HEK293T (cell line): ENCODE data around the gene ADAMTS15.

Source experiments
- ARNT ChIP-seq: fragments of 450-650 bp; IDR thresholded peaks from 2 replicates; pipeline ENCODE4 v1.6.1; 2017; ENCODE audit warnings: mild to moderate bottlenecking
- FOXA1 ChIP-seq: fragments of 450-650 bp; IDR thresholded peaks from 2 replicates; pipeline ENCODE4 v1.6.1; 2016; ENCODE audit warnings: mild to moderate bottlenecking
- FOXM1 ChIP-seq: fragments of 450-650 bp; IDR thresholded peaks from 2 replicates; pipeline ENCODE4 v1.6.1; 2017; ENCODE audit warnings: mild to moderate bottlenecking, borderline replicate concordance
- L3MBTL2 ChIP-seq: fragments of 450-650 bp; conservative IDR thresholded peaks from 2 replicates; pipeline ENCODE4 v1.6.1; 2016; ENCODE audit warnings: mild to moderate bottlenecking
- LEF1 ChIP-seq: fragments of 450-650 bp; IDR thresholded peaks from 2 replicates; pipeline ENCODE4 v1.6.1; 2017; ENCODE audit warnings: mild to moderate bottlenecking, borderline replicate concordance
- NFRKB ChIP-seq: fragments of 450-650 bp; IDR thresholded peaks from 2 replicates; pipeline ENCODE4 v1.6.1; 2016; ENCODE audit warnings: mild to moderate bottlenecking, moderate library complexity
- SP1 ChIP-seq: fragments of 450-650 bp; IDR thresholded peaks from 2 replicates; pipeline ENCODE4 v1.6.1; 2017
- SUZ12 ChIP-seq: fragments of 450-650 bp; IDR thresholded peaks from 2 replicates; pipeline ENCODE4 v1.6.1; 2016; ENCODE audit warnings: mild to moderate bottlenecking
- ZNF384 ChIP-seq: fragments of 450-650 bp; IDR thresholded peaks from 2 replicates; pipeline ENCODE4 v1.6.1; 2016
- TF ChIP-seq, protein P1 (sequence below): fragments of 450-650 bp; IDR thresholded peaks from 2 replicates; pipeline ENCODE4 v1.6.1; 2016

DNA sequence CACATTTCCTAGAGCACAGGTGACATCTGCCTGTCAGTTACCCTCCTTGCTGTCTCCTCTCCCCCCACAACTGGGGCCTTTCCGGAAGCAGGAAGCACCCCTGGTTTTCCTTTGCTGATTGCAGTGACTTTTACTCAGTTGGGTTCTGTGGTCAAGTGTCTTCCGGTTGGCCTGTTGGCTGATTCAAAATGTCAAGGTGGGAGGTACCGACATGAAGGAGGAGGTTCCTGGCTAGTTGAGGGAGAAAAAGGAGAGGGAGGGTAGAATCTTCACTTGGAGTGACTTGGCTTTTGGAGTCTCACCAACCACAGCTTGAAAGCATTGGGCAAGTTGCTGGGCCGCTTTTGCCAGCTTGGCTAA, 9.3 kb upstream of the ADAMTS15 start:
- TF ChIP-seq, protein P1, sequence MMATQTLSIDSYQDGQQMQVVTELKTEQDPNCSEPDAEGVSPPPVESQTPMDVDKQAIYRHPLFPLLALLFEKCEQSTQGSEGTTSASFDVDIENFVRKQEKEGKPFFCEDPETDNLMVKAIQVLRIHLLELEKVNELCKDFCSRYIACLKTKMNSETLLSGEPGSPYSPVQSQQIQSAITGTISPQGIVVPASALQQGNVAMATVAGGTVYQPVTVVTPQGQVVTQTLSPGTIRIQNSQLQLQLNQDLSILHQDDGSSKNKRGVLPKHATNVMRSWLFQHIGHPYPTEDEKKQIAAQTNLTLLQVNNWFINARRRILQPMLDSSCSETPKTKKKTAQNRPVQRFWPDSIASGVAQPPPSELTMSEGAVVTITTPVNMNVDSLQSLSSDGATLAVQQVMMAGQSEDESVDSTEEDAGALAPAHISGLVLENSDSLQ, result no peak
- TF ChIP-seq ZNF384, result no peak
- no peak for TF ChIP-seq NFRKB
- TF ChIP-seq LEF1, result no peak
- TF ChIP-seq ARNT, result no peak
- TF ChIP-seq SP1, result no peak
- TF ChIP-seq FOXM1, result no peak
- no peak for TF ChIP-seq L3MBTL2
- TF ChIP-seq FOXA1, result no peak
- no peak for TF ChIP-seq SUZ12
